Panc1 (cell line): ENCODE data around the gene FLII.
"Not testable (repeated sequence)": the region's sequence is repeated elsewhere in the genome, so short reads cannot be mapped to it uniquely, and the experiment has no call there.

Experiments
- CTCF ChIP-seq: fragments of 450-650 bp; IDR thresholded peaks from 2 replicates; pipeline ENCODE4 v1.5.1; 2017; ENCODE audit warnings: mild to moderate bottlenecking
- SIN3A ChIP-seq: IDR thresholded peaks from 2 replicates; pipeline ENCODE4 v1.6.1; 2012; ENCODE audit warnings: low read depth, mild to moderate bottlenecking, low read length, moderate library complexity, borderline replicate concordance; ENCODE audit not compliant: insufficient read depth
- TF ChIP-seq, protein P1 (sequence below), 2 experiments: IDR thresholded peaks; 2 replicates each; pipeline ENCODE4 v1.6.1; 2011 to 2012; ENCODE audit warnings: low read depth in 2 of 2, control low read depth in 1 of 2, low read length in 1 of 2, mild to moderate bottlenecking in 1 of 2, moderate library complexity in 1 of 2; ENCODE audit not compliant: insufficient read depth in 1 of 2

GRCh38 chr17:18303206-18303605 is 44.7 kb upstream of the FLII start:
- TF ChIP-seq CTCF, SIN3A: not testable (repeated sequence)
- TF ChIP-seq, protein P1, sequence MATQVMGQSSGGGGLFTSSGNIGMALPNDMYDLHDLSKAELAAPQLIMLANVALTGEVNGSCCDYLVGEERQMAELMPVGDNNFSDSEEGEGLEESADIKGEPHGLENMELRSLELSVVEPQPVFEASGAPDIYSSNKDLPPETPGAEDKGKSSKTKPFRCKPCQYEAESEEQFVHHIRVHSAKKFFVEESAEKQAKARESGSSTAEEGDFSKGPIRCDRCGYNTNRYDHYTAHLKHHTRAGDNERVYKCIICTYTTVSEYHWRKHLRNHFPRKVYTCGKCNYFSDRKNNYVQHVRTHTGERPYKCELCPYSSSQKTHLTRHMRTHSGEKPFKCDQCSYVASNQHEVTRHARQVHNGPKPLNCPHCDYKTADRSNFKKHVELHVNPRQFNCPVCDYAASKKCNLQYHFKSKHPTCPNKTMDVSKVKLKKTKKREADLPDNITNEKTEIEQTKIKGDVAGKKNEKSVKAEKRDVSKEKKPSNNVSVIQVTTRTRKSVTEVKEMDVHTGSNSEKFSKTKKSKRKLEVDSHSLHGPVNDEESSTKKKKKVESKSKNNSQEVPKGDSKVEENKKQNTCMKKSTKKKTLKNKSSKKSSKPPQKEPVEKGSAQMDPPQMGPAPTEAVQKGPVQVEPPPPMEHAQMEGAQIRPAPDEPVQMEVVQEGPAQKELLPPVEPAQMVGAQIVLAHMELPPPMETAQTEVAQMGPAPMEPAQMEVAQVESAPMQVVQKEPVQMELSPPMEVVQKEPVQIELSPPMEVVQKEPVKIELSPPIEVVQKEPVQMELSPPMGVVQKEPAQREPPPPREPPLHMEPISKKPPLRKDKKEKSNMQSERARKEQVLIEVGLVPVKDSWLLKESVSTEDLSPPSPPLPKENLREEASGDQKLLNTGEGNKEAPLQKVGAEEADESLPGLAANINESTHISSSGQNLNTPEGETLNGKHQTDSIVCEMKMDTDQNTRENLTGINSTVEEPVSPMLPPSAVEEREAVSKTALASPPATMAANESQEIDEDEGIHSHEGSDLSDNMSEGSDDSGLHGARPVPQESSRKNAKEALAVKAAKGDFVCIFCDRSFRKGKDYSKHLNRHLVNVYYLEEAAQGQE (IDR thresholded peaks at IDR 0.05; ENCODE audit: insufficient read depth in 1 of 2, low read depth in 2 of 2, low read length in 1 of 2): not testable (repeated sequence)
